ENCODE data around the gene PHLDA1.

PHLDA1 gene

GRCh38 chr12:75981247-75982168 lies 50.1 kb downstream of the PHLDA1 start:
- Histone ChIP-seq H3K4me1 (ENCODE audit: control insufficient read depth, low read depth, low read length) (peaks cover 18% of the 10 kb centered on the region), H3K9me3 (ENCODE audit: control insufficient read depth, low read depth, low read length) (no peaks in the 10 kb centered on the region), H3K9ac (ENCODE audit: low read length) (no peak overlapping the region), H3K36me3 (ENCODE audit: control insufficient read depth, low read depth, low read length) (no peaks in the 10 kb centered on the region), H3K4me3 (ENCODE audit: low read length) (no peak overlapping the region), H3K27ac (ENCODE audit: low read length) (no peak overlapping the region), H3K27me3 (ENCODE audit: control insufficient read depth, insufficient read depth, low read length) (no peaks in the 10 kb centered on the region)

- Histone ChIP-seq H3K4me1 (ENCODE audit: control insufficient read depth, low read depth, low read length) (peaks cover 14% of the 10 kb centered on the region), H3K4me3 (ENCODE audit: low read length) (no peak overlapping the region), H3K9ac (ENCODE audit: low read length) (no peak overlapping the region), H3K36me3 (ENCODE audit: control insufficient read depth, low read depth, low read length) (no peaks in the 10 kb centered on the region), H3K9me3 (ENCODE audit: control insufficient read depth, low read depth, low read length) (no peaks in the 10 kb centered on the region), H3K27ac (ENCODE audit: low read length) (no peak overlapping the region), H3K27me3 (ENCODE audit: control insufficient read depth, insufficient read depth, low read length) (no peaks in the 10 kb centered on the region)
Observed at GRCh38 chr12:75979181-75979580, 52.4 kb downstream of the PHLDA1 start.

GRCh38 chr12:75978677-75979076 lies 52.9 kb downstream of the PHLDA1 start:
- Histone ChIP-seq H3K27me3 (ENCODE audit: control insufficient read depth, insufficient read depth, low read length) (no peaks in the 10 kb centered on the region), H3K4me1 (ENCODE audit: control insufficient read depth, low read depth, low read length) (peaks cover 14% of the 10 kb centered on the region), H3K27ac (ENCODE audit: low read length) (no peak overlapping the region), H3K9me3 (ENCODE audit: control insufficient read depth, low read depth, low read length) (no peaks in the 10 kb centered on the region), H3K4me3 (ENCODE audit: low read length) (no peak overlapping the region), H3K9ac (ENCODE audit: low read length) (no peak overlapping the region), H3K36me3 (ENCODE audit: control insufficient read depth, low read depth, low read length) (no peaks in the 10 kb centered on the region)

- Histone ChIP-seq H3K27ac (ENCODE audit: low read length) (no peak overlapping the region), H3K9me3 (ENCODE audit: control insufficient read depth, low read depth, low read length) (no peaks in the 10 kb centered on the region), H3K27me3 (ENCODE audit: control insufficient read depth, insufficient read depth, low read length) (no peaks in the 10 kb centered on the region), H3K36me3 (ENCODE audit: control insufficient read depth, low read depth, low read length) (no peaks in the 10 kb centered on the region), H3K9ac (ENCODE audit: low read length) (no peak overlapping the region), H3K4me1 (ENCODE audit: control insufficient read depth, low read depth, low read length) (peaks cover 14% of the 10 kb centered on the region), H3K4me3 (ENCODE audit: low read length) (no peak overlapping the region)
Observed at GRCh38 chr12:75977952-75978671, 53.5 kb downstream of the PHLDA1 start.

GRCh38 chr12:75977590-75977951 lies 54.0 kb downstream of the PHLDA1 start:
- H3K4me1 ChIP-seq (ENCODE audit: control insufficient read depth, low read depth, low read length), result peaks cover 14% of the 10 kb centered on the region

GRCh38 chr12:75976913-75977312 lies 54.7 kb downstream of the PHLDA1 start:
- Histone ChIP-seq H3K4me1 (ENCODE audit: control insufficient read depth, low read depth, low read length) (peaks cover 14% of the 10 kb centered on the region), H3K27ac (ENCODE audit: low read length) (no peak overlapping the region), H3K9me3 (ENCODE audit: control insufficient read depth, low read depth, low read length) (no peaks in the 10 kb centered on the region), H3K27me3 (ENCODE audit: control insufficient read depth, insufficient read depth, low read length) (no peaks in the 10 kb centered on the region), H3K36me3 (ENCODE audit: control insufficient read depth, low read depth, low read length) (no peaks in the 10 kb centered on the region), H3K4me3 (ENCODE audit: low read length) (no peak overlapping the region), H3K9ac (ENCODE audit: low read length) (no peak overlapping the region)

More at GRCh38 chr12:75977590-75977951, 54.0 kb downstream of the PHLDA1 start:
- H3K27ac ChIP-seq (ENCODE audit: low read length), result no peak overlapping the region
- H3K36me3 ChIP-seq (ENCODE audit: control insufficient read depth, low read depth, low read length), result no peaks in the 10 kb centered on the region
- H3K4me3 ChIP-seq (ENCODE audit: low read length), result no peak overlapping the region
- H3K9me3 ChIP-seq (ENCODE audit: control insufficient read depth, low read depth, low read length), result no peaks in the 10 kb centered on the region
- no peak overlapping the region for H3K9ac ChIP-seq (ENCODE audit: low read length)
- H3K27me3 ChIP-seq (ENCODE audit: control insufficient read depth, insufficient read depth, low read length), result no peaks in the 10 kb centered on the region

- Histone ChIP-seq H3K27ac (ENCODE audit: low read length) (no peak overlapping the region), H3K9me3 (ENCODE audit: control insufficient read depth, low read depth, low read length) (no peaks in the 10 kb centered on the region), H3K4me1 (ENCODE audit: control insufficient read depth, low read depth, low read length) (peaks cover 18% of the 10 kb centered on the region), H3K9ac (ENCODE audit: low read length) (no peak overlapping the region), H3K36me3 (ENCODE audit: control insufficient read depth, low read depth, low read length) (no peaks in the 10 kb centered on the region), H3K27me3 (ENCODE audit: control insufficient read depth, insufficient read depth, low read length) (no peaks in the 10 kb centered on the region), H3K4me3 (ENCODE audit: low read length) (no peak overlapping the region)
Observed at GRCh38 chr12:75976113-75976512, 55.5 kb downstream of the PHLDA1 start.

GRCh38 chr12:75975702-75976101 lies 55.9 kb downstream of the PHLDA1 start:
- no peak overlapping the region for H3K9ac ChIP-seq (ENCODE audit: low read length)
- H3K27ac ChIP-seq (ENCODE audit: low read length), result no peak overlapping the region
- H3K27me3 ChIP-seq (ENCODE audit: control insufficient read depth, insufficient read depth, low read length), result no peaks in the 10 kb centered on the region
- H3K4me3 ChIP-seq (ENCODE audit: low read length), result no peak overlapping the region
- no peaks in the 10 kb centered on the region for H3K36me3 ChIP-seq (ENCODE audit: control insufficient read depth, low read depth, low read length)
- peaks cover 20% of the 10 kb centered on the region for H3K4me1 ChIP-seq (ENCODE audit: control insufficient read depth, low read depth, low read length)
- H3K9me3 ChIP-seq (ENCODE audit: control insufficient read depth, low read depth, low read length), result no peaks in the 10 kb centered on the region

Data from iPS-18a (cell line).